HepG2 (cell line): ENCODE results near the gene CCT3. TPM values are rescaled to one million over a fixed set of nuclear protein-coding genes. Genes with fewer than 3 reads are reported as not detected.

Source experiments
- ATF2 ChIP-seq: sonication (generic); formaldehyde crosslinking; IDR thresholded peaks from 2 replicates; pipeline ENCODE4 v1.4.0; 2020; ENCODE audit warnings: missing genetic modification reagents
- ETV6 ChIP-seq: sonication (generic); formaldehyde crosslinking; conservative IDR thresholded peaks from 2 replicates; pipeline ENCODE4 v1.4.0; 2020; ENCODE audit warnings: missing genetic modification reagents
- KIAA2018 ChIP-seq: sonication (generic); formaldehyde crosslinking; IDR thresholded peaks from 2 replicates; pipeline ENCODE4 v1.5.0; 2020; ENCODE audit warnings: mild to moderate bottlenecking, missing genetic modification reagents, borderline replicate concordance
- MAFK ChIP-seq, 2 experiments: IDR thresholded peaks in 1 of 2; conservative IDR thresholded peaks in 1 of 2; 2 replicates each; pipeline ENCODE4 v1.6.1; 2011; ENCODE audit warnings: improper control_type of control experiment in 2 of 2, low read length in 2 of 2
- RCOR2 ChIP-seq: IDR thresholded peaks from 2 replicates; pipeline ENCODE4 v1.6.1; 2016; ENCODE audit warnings: missing biosample characterization, missing genetic modification reagents
- SIX1 ChIP-seq: sonication (generic); formaldehyde crosslinking; IDR thresholded peaks from 2 replicates; pipeline ENCODE4 v1.4.0; 2020; ENCODE audit warnings: missing genetic modification reagents, borderline replicate concordance
- SMYD3 ChIP-seq: sonication (generic); formaldehyde crosslinking; IDR thresholded peaks from 2 replicates; pipeline ENCODE4 v1.8.1; 2023; ENCODE audit warnings: mild to moderate bottlenecking, missing genetic modification reagents
- SP1 ChIP-seq, 2 experiments: fragments of 450-650 bp in 1 of 2; sonication (generic) in 1 of 2; formaldehyde crosslinking in 1 of 2; IDR thresholded peaks; 2 replicates each; pipeline versions ENCODE4 v1.4.0 to v1.6.1; 2016 to 2020; ENCODE audit warnings: missing genetic modification reagents in 1 of 2
- SSRP1 ChIP-seq: IDR thresholded peaks from 2 replicates; pipeline ENCODE4 v1.6.1; 2016; ENCODE audit warnings: control low read depth
- TAF15 ChIP-seq: fragments of 200-400 bp; formaldehyde crosslinking; IDR thresholded peaks from one replicate; pipeline ENCODE4 v1.6.1; 2018; ENCODE audit warnings: mild to moderate bottlenecking, low read depth, low read length; ENCODE audit not compliant: poor library complexity, severe bottlenecking
- YEATS2 ChIP-seq: sonication (generic); formaldehyde crosslinking; IDR thresholded peaks from 2 replicates; pipeline ENCODE4 v1.4.0; 2020; ENCODE audit warnings: missing genetic modification reagents, borderline replicate concordance
- ZFP36L1 ChIP-seq: sonication (generic); formaldehyde crosslinking; IDR thresholded peaks from 2 replicates; pipeline ENCODE4 v1.8.0; 2022; ENCODE audit warnings: mild to moderate bottlenecking, missing genetic modification reagents, moderate library complexity
- ZNF143 ChIP-seq: sonication (generic); formaldehyde crosslinking; IDR thresholded peaks from 2 replicates; pipeline ENCODE4 v1.4.0; 2020; ENCODE audit warnings: missing genetic modification reagents
- ZNF20 ChIP-seq: sonication (generic); formaldehyde crosslinking; IDR thresholded peaks from 2 replicates; pipeline ENCODE4 v1.4.0; 2020; ENCODE audit warnings: mild to moderate bottlenecking, moderate library complexity, missing genetic modification reagents
- ZNF230 ChIP-seq: sonication (generic); formaldehyde crosslinking; IDR thresholded peaks from 2 replicates; pipeline ENCODE4 v1.4.0; 2020; ENCODE audit warnings: mild to moderate bottlenecking, missing genetic modification reagents
- ZNF350 ChIP-seq: sonication (generic); formaldehyde crosslinking; IDR thresholded peaks from 2 replicates; pipeline ENCODE4 v1.4.0; 2020; ENCODE audit warnings: mild to moderate bottlenecking, low read depth, missing genetic modification reagents, borderline replicate concordance
- ZNF761 ChIP-seq: sonication (generic); formaldehyde crosslinking; conservative IDR thresholded peaks from 2 replicates; pipeline ENCODE4 v1.4.0; 2020; ENCODE audit warnings: mild to moderate bottlenecking, missing genetic modification reagents
- ZNF850 ChIP-seq: sonication (generic); formaldehyde crosslinking; conservative IDR thresholded peaks from 2 replicates; pipeline ENCODE4 v1.9.0; 2021; ENCODE audit warnings: mild to moderate bottlenecking, missing genetic modification reagents
- ZNF883 ChIP-seq: sonication (generic); formaldehyde crosslinking; IDR thresholded peaks from 2 replicates; pipeline ENCODE4 v1.5.1; 2020; ENCODE audit warnings: mild to moderate bottlenecking, missing genetic modification reagents; ENCODE audit errors: not compliant biosample characterization
- polyA plus RNA-seq, 8 experiments: library from polyadenylated mRNA; depleted of rRNA in 3 of 8; stranded (reverse) in 7 of 8; unstranded in 1 of 8; fragments of >200 nt; fragmentation: Illumina TruSeq in 4 of 8; extraction: Trizol in 4 of 8; gene quantifications; 2 replicates each; pipeline versions ENCODE4 v1.2.1 to v1.2.3, GENCODE V29; 2011 to 2016; ENCODE audit warnings: low read depth in 4 of 8, missing spikeins in 1 of 8, mixed read lengths in 1 of 8; ENCODE audit not compliant: insufficient read depth in 1 of 8
- total RNA-seq, 5 experiments: library from RNA; depleted of rRNA; stranded (reverse); fragments of >200 nt; fragmentation: Illumina TruSeq; extraction: Trizol; gene quantifications; 2 replicates each; pipeline ENCODE4 v1.2.3, GENCODE V29; 2016; ENCODE audit warnings: low read depth in 1 of 5

Gene CCT3
- total and polyA plus RNA-seq, 2 of the 13 experiments (the other 11 are each of a cell fraction or from before 2014, with no cell fraction given): 319 to 615 TPM

- TF ChIP-seq ZFP36L1 (CRISPR knock-in tag) (peak; percentile 79), ZNF350 (CRISPR knock-in tag) (peak; percentile 73; the same call in 1 of the 2 replicates), YEATS2 (CRISPR knock-in tag) (peak; percentile 99), ZNF230 (no peak; the same call in 1 of the 2 replicates), ZNF883 (peak; percentile 68), SP1 (IDR thresholded peaks at IDR 0.05) (peak; percentile 66; the same call in 1 of the 2 replicates), SP1 (CRISPR knock-in tag; IDR thresholded peaks at IDR 0.05) (peak; percentile 60), ZNF761 (peak; percentile 85), SSRP1 (CRISPR knock-in tag) (0 out of 2 replicates have a peak, but pooled peaks have one; percentile 75), KIAA2018 (CRISPR knock-in tag) (no peak), RCOR2 (0 out of 2 replicates have a peak, but pooled peaks have one; percentile 20), MAFK (conservative IDR thresholded peaks at IDR 0.05 in 1 of 2, IDR thresholded peaks at IDR 0.05 in 1 of 2; ENCODE audit: low read length in 2 of 2) (no peak), SMYD3 (CRISPR knock-in tag) (no peak), SIX1 (CRISPR knock-in tag) (peak; percentile 81; the same call in 1 of the 2 replicates), ZNF143 (CRISPR knock-in tag) (peak; percentile 78), ETV6 (CRISPR knock-in tag) (peak; percentile 67; the same call in 1 of the 2 replicates), TAF15 (no peak), ATF2 (peak; percentile 73; the same call in 1 of the 2 replicates), ZNF850 (CRISPR knock-in tag) (no peak), ZNF20 (CRISPR knock-in tag) (no peak)
These were observed 55.4 kb downstream of the CCT3 start, which contains the start of gene SMG5 (continued) for GRCh38 chr1:156282479-156283222.
